GM18861 (cell line): ENCODE results near the gene CNTN4.

ENCODE experiments used
- ATAC-seq: cut with Tn5 transposase; IDR thresholded peaks from one replicate; pipeline ENCODE4 v1.9.1; 2021; ENCODE audit not compliant: unreplicated experiment

CNTN4 gene

DNA sequence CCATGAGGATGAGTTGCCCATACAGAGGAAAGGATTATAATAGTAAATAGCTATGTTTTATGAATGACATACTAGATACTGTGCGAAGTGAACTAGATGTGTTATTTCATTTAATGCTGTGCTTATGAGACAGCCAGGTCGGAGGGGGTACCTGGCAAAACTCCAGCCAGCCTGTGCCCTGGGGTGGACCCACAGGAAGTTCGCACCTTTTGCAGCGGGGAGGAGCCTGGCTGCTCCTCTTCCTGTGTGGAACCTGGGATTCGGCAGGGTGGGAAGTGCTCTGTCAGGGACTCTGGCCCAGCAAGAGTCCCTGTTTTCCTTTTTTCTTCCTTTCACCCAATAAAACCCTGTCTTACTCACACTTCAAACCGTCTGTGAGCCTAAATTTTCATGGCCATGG is 559.3 kb downstream of the CNTN4 start:
- ATAC-seq, result no peak

- ATAC-seq, result no peak
These were observed 561.2 kb downstream of the CNTN4 start for GRCh38 chr3:2659896-2660295.

- no peak for ATAC-seq
These were observed 562.4 kb downstream of the CNTN4 start for GRCh38 chr3:2661078-2661477.

DNA sequence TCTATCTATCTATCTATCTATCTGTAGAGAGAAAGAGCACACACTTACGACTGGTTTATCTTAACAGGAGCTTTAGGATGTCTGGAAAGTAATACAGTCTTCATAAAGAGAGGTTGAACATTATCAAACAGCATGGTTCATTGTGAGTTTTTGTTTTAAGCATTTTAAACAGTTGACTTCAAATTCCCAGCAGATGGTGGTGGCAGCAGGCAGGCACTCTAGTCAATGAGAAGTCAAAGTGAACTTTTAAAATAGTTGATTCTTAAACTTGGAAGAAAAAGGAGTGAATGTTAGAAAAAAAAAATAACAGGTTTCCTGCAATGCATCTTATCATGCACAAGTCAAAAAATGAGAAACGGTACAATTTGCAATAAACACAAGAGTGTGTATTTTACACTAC is 578.8 kb downstream of the CNTN4 start:
- ATAC-seq, result no peak

GRCh38 chr3:2680236-2680635 is 581.6 kb downstream of the CNTN4 start:
- no peak for ATAC-seq

GRCh38 chr3:2684046-2684445 is 585.4 kb downstream of the CNTN4 start:
- ATAC-seq, result no peak

- no peak for ATAC-seq
These were observed 588.3 kb downstream of the CNTN4 start for GRCh38 chr3:2686816-2687502.

DNA sequence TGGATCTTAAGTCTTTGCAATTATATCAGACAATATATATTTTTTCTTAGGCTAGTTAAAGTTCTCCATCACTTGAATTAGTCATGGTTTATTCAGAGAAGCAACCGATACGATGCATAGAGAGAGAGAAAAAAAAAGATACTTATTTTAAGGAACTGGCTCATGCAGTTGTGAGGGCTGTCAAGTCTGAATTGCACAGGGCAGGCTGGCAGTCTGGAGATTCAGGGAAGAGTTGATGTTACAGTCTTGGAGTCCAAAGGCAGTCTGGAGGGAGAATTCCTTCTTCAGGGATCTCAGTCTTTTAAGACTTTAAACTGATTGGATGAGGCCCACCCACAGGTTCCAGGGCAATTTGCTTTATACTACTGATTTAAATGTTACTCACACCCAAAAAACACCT is 598.9 kb downstream of the CNTN4 start:
- ATAC-seq, result no peak

GRCh38 chr3:2701471-2701870 is 602.8 kb downstream of the CNTN4 start:
- ATAC-seq, result no peak

DNA sequence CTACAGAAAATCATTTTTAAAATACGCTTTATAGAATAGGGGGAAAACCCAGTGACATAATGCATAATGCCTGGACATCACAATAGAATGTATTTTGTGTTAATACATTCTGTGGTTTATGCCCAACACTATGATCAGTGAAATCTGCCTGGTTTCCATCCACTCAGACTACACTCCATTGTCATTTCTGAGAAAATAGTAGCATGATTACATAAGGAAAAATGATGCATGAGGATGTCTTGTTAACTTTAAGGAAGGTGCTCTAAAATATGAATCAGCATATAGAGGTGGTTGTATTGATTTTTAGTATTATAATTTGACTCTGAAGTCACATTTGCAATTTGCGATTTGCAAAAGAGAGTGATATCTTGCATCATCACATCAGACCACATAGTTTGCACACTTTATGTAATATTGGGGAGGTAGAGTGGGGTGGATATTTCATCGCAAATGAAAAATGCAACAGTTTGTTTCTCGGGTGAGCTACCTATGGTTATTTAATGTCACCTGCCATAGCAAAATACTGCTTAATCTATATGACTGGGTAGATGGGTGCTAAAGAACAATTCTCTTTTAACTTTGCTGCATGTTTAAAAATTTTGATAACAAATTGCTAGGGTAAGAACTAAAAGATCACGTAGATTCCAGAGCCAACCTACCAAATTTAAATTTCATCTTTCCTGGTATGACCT is 607.6 kb downstream of the CNTN4 start:
- no peak for ATAC-seq

- ATAC-seq, result no peak
These were observed 608.2 kb downstream of the CNTN4 start for GRCh38 chr3:2706836-2707210.

DNA sequence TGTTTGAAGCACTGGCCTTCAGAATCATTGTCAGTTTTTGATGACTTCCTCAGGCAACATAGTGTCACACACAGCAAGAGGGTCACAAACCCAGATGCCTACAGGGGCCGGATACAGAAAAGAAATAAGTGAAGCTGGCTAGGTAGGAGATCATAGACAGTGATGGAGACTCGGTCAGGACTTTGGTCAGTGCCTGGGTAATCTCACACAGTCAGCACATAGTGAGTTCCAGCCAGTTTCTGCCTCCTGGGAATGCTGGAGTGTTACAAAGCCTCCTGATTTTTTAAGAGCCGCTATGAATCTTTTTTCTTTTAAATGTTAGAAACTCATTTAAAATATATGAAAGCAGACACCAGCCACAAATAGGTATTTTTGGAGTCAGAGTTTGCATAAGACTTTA is 612.4 kb downstream of the CNTN4 start:
- no peak for ATAC-seq

DNA sequence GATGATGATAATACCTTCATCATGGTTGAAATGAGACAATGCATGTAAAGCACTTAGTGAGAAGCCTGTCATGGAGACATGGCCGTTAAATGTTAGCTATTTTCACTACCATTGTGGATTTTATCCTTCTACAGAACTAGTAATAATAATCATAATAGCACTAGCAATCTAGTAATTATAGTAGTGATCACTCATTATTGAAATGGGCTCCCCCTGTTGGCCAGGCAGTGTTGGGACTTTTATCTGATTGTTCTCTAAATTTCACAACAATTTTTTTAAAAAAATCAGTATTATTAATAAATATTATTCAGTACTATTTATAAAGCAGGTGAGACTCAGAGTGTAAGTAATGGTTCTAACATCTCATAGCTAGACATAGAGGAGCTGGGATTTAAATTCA is 615.3 kb downstream of the CNTN4 start:
- ATAC-seq, result no peak

DNA sequence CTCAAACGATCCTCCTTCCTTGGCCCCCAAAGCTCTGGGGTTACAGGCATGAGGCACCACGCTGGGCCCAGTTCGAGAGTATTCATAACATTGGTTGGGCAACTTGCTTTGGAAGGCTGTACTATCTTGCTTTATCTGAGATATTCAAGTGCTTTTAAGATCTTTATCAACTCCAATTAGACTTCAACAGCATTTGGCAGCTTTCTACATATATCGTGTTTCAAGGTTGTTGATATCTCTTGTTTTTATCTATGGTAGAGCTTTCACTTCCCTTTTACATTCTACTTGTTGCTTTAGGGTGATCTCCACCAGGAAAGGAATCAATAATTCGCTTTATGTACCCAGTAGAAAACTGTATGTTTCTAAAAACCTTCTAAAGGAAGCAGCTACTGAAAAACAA is 616.2 kb downstream of the CNTN4 start:
- ATAC-seq, result no peak

GRCh38 chr3:2727101-2727500 is 628.4 kb downstream of the CNTN4 start:
- no peak for ATAC-seq

DNA sequence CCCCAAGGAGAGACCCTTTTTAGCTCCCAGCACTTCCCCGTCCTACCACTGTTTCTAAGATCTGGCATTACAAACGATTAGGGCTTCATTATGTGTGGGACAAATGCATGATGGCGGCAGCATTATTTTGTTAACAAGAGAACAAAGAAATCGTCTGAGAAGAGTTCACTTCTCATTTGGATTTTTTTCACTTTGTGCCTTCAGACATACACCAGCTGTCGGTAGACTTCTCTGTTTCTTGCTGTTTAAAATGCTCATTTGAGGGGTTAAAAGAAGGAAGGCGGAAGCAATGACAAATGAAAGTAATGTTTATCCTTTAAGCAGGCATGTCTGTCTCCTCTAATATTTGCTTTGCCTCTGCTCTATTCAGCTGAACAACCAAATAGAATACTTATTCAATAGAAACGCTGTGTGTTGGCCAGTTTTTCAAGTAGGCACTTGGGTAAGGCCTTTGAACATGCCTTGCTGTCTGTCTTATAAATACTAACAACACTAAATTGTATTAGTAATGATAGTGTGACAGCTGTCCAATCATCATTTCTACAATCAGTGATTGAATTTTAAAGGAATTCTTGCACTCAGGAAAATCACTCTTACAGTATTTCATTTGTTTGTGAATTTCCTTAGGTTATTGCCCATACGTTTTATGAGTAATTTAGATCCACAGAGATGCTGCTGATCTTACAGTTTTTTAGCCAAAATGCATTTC is 629.1 kb downstream of the CNTN4 start:
- ATAC-seq, result no peak

DNA sequence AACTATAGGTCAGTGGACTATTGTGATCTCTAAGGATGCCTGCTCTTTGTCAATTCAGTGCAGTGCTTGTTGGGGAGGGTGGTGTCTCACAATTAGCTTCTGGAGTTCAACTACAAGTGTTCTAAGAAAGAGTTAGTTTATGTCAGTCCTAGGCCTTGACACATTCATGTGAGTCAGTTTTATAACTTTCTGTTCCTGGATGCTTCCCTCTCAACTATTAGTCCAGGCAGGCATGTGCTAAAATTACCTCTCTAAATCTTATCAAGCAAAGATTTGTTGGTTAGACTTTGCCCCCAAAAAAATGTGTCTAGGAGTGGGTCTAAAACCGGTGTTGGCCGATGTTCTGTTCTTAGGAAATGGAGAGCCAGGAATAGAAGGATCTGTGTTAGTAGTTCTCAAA is 633.2 kb downstream of the CNTN4 start:
- ATAC-seq, result no peak

- no peak for ATAC-seq
These were observed 636.8 kb downstream of the CNTN4 start for GRCh38 chr3:2735392-2735894.

DNA sequence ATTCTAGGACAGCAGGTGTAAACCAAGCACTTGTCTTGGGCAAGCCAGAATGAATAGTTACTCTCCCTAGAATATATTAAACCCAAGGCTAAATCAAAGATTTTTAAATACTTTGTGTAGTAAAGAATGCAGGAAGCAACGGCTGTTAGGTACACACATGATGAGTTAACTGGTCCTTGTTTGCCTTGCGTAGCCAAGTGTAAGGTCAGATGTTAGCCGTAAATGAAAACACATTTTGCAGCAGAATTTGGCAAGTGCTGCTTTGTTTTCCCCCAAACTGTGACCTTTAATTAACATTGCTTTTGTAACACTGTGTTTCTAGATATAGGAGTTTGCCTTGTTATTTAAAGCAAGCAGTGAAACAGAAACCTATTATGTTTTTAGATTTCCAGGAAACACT is 642.9 kb downstream of the CNTN4 start:
- ATAC-seq, result no peak

DNA sequence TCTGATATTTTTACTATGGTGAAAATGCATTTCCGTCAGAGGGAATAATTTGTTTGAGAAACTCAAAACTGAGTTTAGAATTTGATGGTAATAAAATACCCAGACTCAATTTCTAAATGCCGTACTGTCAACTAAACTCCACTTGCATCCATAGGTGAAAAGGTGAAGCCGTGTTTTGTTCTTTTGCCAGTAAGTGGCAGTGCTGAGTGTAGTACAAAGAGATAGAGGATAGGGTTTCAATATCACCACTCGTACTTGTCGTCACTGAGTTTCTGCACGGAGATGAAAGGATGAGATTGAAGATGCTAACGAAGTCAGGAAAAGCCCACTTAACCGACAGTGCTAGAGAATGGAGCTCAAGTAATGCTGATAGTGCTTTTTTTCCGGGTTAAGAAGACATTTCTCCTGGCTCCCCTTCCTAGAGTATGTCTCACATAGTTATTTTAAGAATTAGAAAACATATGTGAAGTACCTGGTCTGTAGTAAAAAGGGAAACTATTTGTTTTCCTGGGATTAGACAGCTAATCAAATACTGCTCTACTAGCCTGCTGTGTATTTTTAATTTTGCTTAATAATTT is 666.4 kb downstream of the CNTN4 start:
- peak; percentile 54 for ATAC-seq

- ATAC-seq, result no peak
These were observed 671.8 kb downstream of the CNTN4 start for GRCh38 chr3:2770451-2770850.

GRCh38 chr3:2771193-2771592 is 672.5 kb downstream of the CNTN4 start:
- peak; percentile 80 for ATAC-seq
